NT2/D1 (cell line): ENCODE measurements around the gene TIGD2.
"Not testable (repeated sequence)": the region's sequence is repeated elsewhere in the genome, so short reads cannot be mapped to it uniquely, and the experiment has no call there.

ENCODE experiments used
- DNase-seq: peaks from one replicate; pipeline ENCODE4 v3.0.0-alpha.2; 2011; ENCODE audit warnings: low read depth, low spot score
- H3K27me3 ChIP-seq: 2 replicates; pipeline ENCODE4 v1.6.0; 2011; ENCODE audit warnings: mild to moderate bottlenecking; ENCODE audit not compliant: insufficient read length, insufficient read depth
- H3K36me3 ChIP-seq: 2 replicates; pipeline ENCODE4 v1.6.1; 2011; ENCODE audit warnings: mild to moderate bottlenecking, low read length, mixed read lengths; ENCODE audit not compliant: insufficient read depth, insufficient read length
- H3K4me1 ChIP-seq: 2 replicates; pipeline ENCODE4 v1.5.1; 2011; ENCODE audit not compliant: insufficient read depth, insufficient read length
- H3K4me3 ChIP-seq: 2 replicates; pipeline ENCODE4 v1.5.1; 2011; ENCODE audit warnings: low read depth; ENCODE audit not compliant: insufficient read length
- H3K9ac ChIP-seq: 2 replicates; pipeline ENCODE4 v1.6.0; 2011; ENCODE audit warnings: low read depth; ENCODE audit not compliant: insufficient read length
- H3K9me3 ChIP-seq: 2 replicates; pipeline ENCODE4 v1.5.1; 2011; ENCODE audit warnings: mild to moderate bottlenecking, low read length; ENCODE audit not compliant: insufficient read depth
- SUZ12 ChIP-seq: IDR thresholded peaks from 2 replicates; pipeline ENCODE4 v1.6.1; 2011; ENCODE audit not compliant: insufficient read length, insufficient read depth; ENCODE audit errors: extremely low read depth
- YY1 ChIP-seq: IDR thresholded peaks from 2 replicates; pipeline ENCODE4 v1.6.1; 2011; ENCODE audit not compliant: insufficient read length, insufficient read depth
- ZNF274 ChIP-seq: IDR thresholded peaks from 2 replicates; pipeline ENCODE4 v1.6.1; 2011; ENCODE audit warnings: mild to moderate bottlenecking, low read depth, low read length

The TIGD2 gene

GRCh38 chr4:89137231-89137630 is 25.9 kb downstream of the TIGD2 start:
- Histone ChIP-seq H3K4me1 (no peaks in the 10 kb centered on the region), H3K27me3 (no peaks in the 10 kb centered on the region), H3K9me3 (no peaks in the 10 kb centered on the region), H3K4me3 (no peak overlapping the region), H3K9ac (no peak overlapping the region), H3K36me3 (no peaks in the 10 kb centered on the region)
- DNase-seq = no peak
- no peak for TF ChIP-seq ZNF274

DNA sequence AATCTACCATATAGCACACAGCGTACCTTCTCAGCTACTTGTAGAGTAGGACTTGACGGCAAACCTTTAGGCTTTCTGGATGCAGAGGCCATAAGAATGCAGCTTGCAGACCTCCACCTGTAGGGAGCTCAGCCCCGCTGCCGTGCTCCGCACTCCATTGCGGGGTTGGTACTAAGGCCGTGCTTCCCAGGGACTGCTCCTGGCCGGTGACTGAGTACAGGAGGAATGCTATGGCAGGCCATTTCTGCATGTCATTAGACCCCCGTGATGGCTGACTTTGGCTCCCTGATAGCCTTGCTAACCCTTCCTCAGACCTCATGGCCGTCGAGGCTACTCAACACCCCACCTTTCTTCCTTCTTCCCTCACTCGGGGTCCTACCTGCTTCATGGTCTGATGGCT is 26.4 kb downstream of the TIGD2 start:
- DNase-seq = no peak
- H3K9me3 ChIP-seq = no peaks in the 10 kb centered on the region
- H3K36me3 ChIP-seq = no peaks in the 10 kb centered on the region
- no peaks in the 10 kb centered on the region for H3K27me3 ChIP-seq
- TF ChIP-seq SUZ12 (no peak), YY1 (no peak), ZNF274 (no peak)
- no peaks in the 10 kb centered on the region for H3K4me1 ChIP-seq
- no peak overlapping the region for H3K4me3 ChIP-seq
- no peak overlapping the region for H3K9ac ChIP-seq

GRCh38 chr4:89140168-89140759 is 28.9 kb downstream of the TIGD2 start:
- H3K9ac ChIP-seq = no peak overlapping the region
- DNase-seq = no peak
- TF ChIP-seq SUZ12 (no peak), ZNF274 (no peak), YY1 (no peak)
- H3K4me3 ChIP-seq = no peak overlapping the region
- H3K36me3 ChIP-seq = no peaks in the 10 kb centered on the region
- H3K4me1 ChIP-seq = no peaks in the 10 kb centered on the region
- H3K9me3 ChIP-seq = no peaks in the 10 kb centered on the region
- no peaks in the 10 kb centered on the region for H3K27me3 ChIP-seq

DNA sequence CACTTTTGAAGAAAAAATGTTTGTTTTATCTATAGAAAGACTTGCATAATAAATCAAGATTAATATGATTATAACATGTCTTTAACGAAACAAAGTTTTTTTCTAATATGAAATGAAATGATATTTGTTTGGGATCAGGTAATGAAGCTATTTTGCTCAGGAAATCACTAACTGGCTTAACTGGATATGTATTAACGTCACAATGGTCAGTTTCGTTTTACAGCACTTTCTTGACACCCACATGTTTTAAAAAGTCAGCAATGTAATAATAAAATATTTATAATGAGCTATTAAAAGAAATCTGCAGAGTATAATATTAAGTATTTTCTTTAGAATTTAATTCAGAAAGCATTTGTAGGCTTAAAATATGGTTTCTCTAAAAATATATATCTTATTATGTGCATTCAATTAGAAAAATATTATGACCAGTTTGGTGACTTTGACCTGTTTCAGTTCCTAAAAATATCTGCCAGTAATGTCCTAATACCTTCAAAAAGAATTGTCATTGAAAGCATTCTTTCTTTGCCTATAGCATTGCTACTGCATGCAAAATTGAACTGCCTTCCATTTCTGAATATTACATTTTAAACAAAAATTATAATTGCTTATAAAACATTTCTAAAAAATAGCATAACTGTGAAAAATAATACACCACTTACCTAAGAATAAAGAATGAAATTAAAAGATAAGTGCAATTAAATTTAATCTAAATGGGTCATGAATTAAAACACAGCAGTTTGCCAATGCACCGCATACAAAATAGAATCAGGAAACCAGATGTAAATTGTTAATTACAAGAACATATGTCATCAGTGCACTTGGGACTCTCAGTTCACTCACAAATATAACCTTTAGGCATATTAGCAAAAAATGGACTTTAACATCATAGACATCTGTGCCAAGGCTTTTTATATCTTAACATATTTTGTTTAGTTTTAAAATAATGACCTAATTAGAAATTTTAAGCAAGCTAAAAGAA is 31.6 kb downstream of the TIGD2 start:
- H3K9ac ChIP-seq = no peak overlapping the region
- H3K27me3 ChIP-seq = no peaks in the 10 kb centered on the region
- H3K4me3 ChIP-seq = no peak overlapping the region
- no peaks in the 10 kb centered on the region for H3K36me3 ChIP-seq
- no peaks in the 10 kb centered on the region for H3K4me1 ChIP-seq
- TF ChIP-seq ZNF274 (no peak), YY1 (no peak), SUZ12 (no peak)
- H3K9me3 ChIP-seq = no peaks in the 10 kb centered on the region
- DNase-seq = no peak

DNA sequence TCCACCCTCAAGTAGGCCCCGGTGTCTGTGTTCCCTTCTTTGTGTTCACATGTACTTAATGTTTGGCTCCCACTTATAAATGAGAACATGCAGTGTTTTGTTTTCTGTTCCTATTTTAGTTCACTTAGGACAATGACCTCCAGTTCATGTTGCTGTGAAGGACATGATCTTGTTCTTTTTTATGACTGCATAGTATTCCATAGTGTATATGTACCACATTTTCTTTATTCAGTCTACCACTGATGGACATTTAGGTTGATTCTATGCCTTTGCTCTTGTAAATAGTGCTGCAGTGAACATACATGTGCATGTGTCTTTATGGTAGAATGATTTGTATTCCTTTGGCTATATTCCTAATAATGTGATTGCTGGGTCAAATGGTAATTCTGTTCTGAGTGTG is 33.3 kb downstream of the TIGD2 start:
- not testable (repeated sequence) for DNase-seq, H3K9ac ChIP-seq

GRCh38 chr4:89146196-89146595 is 34.9 kb downstream of the TIGD2 start:
- no peak for TF ChIP-seq YY1
- no peak for TF ChIP-seq ZNF274
- no peak for TF ChIP-seq SUZ12
- H3K4me3 ChIP-seq = no peak overlapping the region
- no peak overlapping the region for H3K9ac ChIP-seq
- DNase-seq = no peak
- no peaks in the 10 kb centered on the region for H3K27me3 ChIP-seq
- H3K4me1 ChIP-seq = no peaks in the 10 kb centered on the region
- H3K9me3 ChIP-seq = peaks cover 4% of the 10 kb centered on the region; the same call in 1 of the 2 replicates
- H3K36me3 ChIP-seq = no peaks in the 10 kb centered on the region

More for the DNA sequence above, 33.3 kb downstream of the TIGD2 start:
- not testable (repeated sequence) for H3K4me3 ChIP-seq, H3K36me3 ChIP-seq, H3K4me1 ChIP-seq, H3K9me3 ChIP-seq, H3K27me3 ChIP-seq

DNA sequence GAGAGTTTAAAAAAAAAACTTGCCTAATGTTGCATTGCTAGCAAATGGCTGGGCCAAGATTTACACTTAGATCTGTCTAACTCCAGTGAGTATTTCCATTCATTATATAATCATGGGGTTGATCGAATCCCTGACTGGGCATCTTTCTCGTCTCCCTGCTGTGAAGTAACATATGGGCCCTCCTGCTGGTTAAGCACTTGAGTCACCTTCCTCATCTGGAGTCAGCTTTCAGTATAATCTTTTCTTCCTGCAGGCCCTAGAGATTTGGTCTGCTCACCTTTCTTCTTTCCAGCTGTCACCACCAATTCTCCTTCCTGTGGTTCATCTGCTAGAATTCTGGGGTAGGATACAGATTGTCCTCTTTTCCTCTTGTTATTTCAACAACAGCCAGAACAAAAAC is 41.6 kb downstream of the TIGD2 start:
- Histone ChIP-seq H3K4me3 (no peak overlapping the region), H3K9me3 (peaks cover 4% of the 10 kb centered on the region; the same call in 1 of the 2 replicates), H3K9ac (no peak overlapping the region), H3K36me3 (no peaks in the 10 kb centered on the region), H3K27me3 (no peaks in the 10 kb centered on the region), H3K4me1 (no peaks in the 10 kb centered on the region)
- no peak for DNase-seq
- no peak for TF ChIP-seq YY1
- TF ChIP-seq SUZ12 = no peak
- no peak for TF ChIP-seq ZNF274
